Measurements from ENCODE around the gene SOX18. TPM values are rescaled to one million over a fixed set of nuclear protein-coding genes. Genes with fewer than 3 reads are reported as not detected.

The SOX18 gene
- total RNA-seq, 1 donor from 2014 or later, result 27.2 TPM

DNA sequence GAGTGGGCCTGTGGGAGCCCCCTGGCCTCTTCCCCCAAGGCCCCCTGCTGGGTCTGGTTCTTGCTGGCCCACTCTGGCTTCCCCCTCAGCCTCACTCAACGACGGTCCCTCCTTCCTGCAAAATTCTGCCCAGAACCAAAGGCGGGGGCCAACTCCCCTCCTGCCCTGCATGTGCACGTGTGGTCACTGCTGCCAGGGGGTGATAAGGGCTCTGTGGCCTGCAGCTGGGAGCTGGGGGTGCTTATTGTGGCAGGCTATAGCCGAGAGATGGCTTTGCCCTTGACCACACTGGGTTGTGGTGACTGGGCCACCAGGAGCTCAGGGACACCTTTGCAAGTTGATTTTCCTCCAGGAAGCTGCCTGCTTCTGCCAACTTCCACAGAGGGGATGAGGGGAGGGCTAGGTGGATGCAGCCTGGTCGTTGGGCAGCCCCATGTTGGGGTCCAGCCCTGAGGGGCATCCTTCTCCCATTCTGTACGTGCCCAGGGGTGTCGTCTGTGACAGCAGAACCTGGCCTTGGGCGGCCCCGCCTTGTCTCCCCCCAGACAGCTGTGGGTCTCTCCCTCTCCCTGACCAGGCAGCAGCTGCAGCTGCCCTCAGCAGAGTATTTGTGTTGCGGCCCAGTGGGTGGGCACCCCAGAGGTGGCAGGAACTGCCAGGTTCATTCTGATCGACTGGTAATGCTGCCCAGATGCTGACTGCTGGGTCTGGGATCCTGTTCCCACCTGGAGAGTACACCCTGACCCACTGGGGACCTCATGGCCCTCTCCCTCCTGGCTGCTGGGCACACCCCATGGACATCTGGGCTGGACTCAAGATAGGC is 19.2 kb upstream of the SOX18 start:
- no peak for DNase-seq (ENCODE audit: low read depth in 2 of 2)

DNA sequence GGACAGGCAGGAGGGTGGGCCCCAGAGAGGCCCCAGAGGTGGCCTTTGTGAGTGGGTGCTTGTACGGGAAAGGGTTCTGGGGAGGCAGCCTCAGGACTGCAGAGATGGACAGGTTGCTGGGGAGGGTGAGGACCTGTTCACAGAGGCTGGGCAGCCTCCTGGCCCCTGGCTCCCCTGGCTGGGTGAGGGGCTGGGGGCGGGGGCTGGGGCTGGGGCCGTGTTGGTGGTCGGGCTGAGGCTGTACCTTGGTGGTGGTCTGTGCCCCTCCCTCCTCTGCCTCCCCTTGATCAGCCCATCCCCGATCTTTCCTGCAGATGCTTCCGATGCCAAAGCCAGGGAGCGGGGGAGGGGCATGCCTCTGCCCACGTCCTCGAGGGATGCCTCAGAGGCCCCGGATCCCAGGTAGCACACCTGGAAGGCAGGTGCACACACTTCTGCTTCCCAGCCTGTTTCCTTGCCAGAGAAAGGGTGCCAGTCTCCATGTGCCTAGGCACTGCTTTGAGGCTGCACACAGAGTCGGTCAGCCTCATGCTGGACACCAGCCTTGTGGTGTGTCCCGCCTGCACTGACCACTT is 18.4 kb upstream of the SOX18 start:
- DNase-seq (ENCODE audit: low read depth in 2 of 2), result no peak

DNA sequence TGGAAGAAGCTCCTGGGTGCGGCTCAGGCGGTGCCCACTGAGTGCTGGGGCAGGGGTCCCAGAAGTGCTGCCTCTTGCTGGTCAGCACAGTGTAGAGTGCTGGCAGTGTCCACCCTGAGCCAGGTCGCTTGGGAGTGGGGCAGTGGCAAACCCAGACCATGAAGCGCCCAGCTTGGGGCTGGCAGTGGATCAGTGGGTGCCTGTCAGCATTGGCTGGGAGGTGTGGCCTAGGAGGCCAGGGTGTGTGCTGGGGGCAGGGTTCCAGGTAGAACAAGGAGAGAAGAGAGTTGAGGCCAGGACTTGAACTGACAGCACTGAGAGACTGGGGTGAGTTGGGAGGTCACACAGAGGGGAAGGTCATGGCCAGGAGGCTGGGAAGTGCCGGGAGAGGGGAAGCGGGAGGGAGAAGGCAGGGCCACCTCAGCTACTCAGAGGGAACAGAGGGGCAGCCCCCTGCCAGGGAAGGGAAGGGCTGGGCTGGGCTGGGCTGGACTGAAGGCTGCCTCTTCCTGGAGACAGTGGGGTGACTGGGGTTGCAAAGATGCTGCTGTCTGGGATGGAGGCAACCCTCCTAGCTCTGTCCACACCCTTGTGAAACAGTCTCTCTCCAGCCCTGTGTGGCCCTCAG is 17.7 kb upstream of the SOX18 start:
- no peak for DNase-seq (ENCODE audit: low read depth in 2 of 2)

DNA sequence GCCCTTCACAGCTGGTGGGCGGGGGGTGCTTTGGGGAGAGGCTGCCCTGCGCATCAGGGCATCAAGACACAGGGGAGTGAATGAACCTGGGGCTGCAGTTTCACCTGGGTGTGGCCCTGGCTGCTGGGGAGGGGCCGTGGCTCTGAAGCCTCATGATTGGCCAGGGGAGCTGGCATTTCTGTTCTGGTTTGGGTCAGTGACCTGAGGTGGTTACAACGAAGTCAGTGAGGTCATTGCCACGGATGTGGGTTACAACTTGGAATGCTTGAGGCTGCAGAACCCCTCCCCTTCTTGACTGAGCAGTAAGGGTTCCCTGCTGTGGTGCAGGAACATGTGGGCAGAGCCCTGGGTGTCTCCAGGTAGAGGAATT is 16.5 kb upstream of the SOX18 start:
- DNase-seq (ENCODE audit: low read depth in 2 of 2), result no peak

DNA sequence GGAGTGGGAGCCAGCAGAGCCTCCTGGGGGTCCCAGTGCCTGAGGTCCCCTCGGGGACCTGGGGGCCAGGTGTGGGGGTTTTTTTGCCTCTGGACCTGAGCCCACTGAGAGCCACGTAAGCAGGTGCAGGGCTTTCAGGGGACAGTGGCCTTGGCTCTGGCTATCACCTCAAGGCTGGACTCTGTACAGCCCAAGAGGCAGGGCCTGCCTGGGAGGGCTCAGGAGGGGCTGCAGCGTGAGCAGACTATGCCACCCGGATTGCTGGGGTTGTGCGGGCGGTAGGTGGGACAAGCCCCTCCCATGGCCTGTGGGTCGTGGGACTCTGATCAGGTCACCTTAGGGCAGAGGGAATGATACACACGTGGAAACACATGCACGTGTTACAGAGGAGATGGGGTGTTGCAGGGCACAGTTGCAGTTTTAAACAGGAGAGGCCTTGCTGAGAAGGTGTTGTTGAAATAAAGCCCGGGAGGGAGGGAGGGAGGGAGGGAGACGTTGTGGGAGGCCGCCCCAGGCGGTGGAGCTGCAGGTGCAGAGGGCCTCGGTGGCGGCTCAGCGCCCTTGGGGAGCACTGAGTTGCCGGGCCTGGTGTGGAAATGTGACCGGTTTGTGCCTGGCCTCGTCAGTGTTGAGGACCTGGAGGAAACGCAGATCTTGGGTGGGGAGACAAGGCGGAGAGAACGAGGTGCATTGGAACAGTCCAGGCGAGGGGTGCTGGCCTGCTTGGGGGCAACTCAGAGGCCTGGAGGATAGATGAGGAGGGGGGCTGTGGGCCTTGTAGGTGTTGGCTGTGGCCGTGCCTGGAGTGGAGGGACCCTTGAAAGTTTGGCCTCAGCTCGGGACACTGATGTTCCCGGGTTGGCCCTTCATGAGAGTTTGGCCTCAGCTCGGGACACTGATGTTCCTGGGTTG is 15.9 kb upstream of the SOX18 start:
- DNase-seq (ENCODE audit: low read depth in 2 of 2), result no peak

DNA sequence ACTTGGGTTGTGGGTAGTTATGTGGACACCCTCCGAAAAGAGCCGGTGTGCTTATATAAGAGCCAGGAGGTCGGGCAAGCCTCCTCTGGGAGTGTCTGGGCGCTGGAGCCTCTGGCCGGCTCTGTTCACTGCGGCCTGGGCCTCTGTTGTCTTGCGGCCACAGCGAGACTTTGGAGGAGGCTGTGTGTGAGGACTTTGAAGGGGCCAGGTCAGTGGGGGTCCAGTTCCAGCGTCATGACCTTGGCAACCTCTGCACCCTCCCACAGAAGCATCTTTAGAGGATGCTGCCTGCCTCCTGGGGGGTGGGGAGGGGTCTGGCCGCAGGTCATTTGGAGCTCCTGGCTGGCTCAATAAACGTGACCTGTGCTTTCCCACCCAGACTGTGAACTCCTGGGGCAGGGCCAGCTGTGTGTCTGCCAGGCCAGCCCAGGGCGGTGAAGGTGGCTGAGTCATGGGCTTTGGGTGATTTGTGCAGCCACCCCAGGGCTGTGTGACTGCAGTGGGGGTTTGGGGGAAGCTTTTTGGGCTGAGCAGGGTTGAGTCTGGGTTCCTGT is 14.8 kb upstream of the SOX18 start:
- DNase-seq (ENCODE audit: low read depth in 2 of 2), result no peak

DNA sequence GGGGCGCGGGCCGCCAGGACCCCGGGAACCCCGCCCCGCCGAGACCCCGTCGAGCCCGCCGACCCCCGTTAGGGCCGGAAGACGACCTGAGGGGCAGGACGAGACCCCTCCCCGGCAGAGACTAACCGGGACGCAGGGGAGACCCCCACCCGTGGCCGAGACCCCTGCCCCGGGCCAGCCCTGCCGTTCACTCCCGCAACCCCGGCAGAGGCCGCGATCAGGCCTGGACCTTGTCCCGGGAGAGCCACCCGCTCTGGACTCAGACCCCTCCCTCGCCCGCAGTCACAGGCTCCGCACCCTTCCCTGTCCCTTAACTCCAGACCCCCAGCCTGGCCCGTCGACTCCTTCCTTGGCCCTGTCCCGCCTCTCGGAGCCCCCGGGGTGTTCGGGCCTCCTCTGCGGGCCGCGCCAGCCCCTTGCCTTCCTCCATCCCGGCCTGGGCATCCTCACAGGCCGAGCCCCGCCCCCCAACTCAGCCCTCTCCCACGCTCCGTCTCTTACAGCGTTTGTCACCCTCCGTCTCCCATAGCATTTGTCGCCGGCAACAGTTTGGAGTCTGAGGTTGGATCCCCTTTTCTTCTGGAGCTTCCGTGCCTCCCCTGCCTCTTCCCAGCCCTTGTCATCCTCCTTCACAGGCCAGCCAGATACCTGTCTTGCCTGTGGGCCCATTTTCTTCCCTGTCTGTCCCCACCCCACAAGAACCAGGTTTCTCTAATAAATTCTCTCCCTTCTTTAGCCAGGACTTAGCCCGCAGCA is 14.1 kb upstream of the SOX18 start:
- DNase-seq (ENCODE audit: low read depth in 2 of 2), result no peak

DNA sequence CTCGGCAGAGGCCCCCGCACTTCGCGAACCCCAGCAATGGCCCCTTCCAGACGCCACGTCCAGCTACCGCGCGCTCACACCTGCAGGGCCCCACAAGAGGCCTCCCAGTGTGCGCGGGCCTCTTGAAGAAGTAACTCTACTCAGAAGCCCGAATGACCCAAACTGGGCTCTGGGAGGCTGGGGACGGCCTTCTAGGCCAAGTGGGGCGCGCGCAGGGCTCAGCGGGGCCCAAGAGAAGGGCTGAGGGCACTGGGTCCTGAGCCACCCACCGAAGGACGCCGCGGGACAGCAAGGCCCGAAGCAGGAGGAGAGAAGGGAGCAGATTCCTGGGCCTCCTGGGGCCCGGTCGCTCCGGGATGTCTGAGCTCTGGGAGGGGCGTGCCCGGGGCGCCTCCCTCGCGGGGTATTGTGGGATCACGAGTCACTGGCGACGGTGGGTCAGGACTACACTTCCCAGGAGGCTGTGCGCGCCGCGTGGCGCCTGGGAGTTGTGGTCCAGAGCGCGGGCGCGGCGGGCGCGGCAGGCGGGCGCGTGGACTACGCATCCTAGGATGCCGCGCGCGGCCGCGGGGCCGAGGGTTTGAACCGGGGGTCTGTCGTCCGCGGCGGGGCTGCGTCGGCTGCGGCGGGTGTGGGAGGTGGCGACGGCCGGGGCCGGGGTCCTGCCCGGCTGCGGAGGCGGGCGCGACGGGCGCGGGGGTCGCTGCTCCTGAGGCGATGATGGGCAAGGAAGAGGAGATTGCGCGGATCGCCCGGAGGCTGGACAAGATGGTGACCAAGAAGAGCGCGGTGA is 13.4 kb upstream of the SOX18 start, which contains the start of gene TCEA2:
TCEA2 (plus strand) TSS at position 603 of the 793 bp plus-strand sequence; CDS start at position 718, 115 bp downstream.
- DNase-seq (ENCODE audit: low read depth in 2 of 2), result peak; percentile 89 to 97

DNA sequence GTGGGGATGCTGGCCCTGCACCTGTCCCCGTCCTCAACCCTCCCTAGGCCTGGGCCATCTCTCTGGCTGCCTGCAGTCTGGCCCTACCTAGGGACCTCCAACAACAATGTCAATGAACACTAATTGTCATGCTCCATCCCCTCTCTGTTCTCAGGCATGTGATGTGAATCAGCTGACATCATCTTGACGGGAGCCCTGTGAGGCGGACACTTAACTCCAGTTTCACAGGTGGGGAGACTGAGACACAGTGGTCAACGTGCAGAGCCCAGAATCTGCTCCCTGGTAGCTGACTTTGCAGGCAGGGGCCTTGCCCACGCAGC is 12.8 kb upstream of the SOX18 start:
- no peak for DNase-seq (ENCODE audit: low read depth in 2 of 2)

DNA sequence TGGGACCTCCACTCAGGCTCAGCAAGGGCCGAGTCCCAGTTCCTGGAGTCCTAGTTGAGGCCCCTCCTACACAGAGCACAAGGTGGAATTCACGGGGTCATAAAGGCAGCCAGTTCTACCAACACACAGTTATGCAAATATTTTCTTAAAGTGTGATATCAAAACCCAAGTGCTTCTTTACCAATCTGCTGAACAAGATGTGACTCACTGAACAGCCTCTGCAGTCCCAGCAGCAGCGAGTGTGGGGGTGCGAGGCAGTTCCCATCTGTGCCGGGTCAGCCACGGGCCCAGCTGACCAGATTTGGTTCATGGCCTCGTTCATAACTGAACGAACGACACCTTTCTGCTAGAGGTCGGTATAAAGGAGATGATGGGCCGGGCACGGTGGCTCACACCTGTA is 9.1 kb upstream of the SOX18 start:
- DNase-seq (ENCODE audit: low read depth in 2 of 2), result no peak

DNA sequence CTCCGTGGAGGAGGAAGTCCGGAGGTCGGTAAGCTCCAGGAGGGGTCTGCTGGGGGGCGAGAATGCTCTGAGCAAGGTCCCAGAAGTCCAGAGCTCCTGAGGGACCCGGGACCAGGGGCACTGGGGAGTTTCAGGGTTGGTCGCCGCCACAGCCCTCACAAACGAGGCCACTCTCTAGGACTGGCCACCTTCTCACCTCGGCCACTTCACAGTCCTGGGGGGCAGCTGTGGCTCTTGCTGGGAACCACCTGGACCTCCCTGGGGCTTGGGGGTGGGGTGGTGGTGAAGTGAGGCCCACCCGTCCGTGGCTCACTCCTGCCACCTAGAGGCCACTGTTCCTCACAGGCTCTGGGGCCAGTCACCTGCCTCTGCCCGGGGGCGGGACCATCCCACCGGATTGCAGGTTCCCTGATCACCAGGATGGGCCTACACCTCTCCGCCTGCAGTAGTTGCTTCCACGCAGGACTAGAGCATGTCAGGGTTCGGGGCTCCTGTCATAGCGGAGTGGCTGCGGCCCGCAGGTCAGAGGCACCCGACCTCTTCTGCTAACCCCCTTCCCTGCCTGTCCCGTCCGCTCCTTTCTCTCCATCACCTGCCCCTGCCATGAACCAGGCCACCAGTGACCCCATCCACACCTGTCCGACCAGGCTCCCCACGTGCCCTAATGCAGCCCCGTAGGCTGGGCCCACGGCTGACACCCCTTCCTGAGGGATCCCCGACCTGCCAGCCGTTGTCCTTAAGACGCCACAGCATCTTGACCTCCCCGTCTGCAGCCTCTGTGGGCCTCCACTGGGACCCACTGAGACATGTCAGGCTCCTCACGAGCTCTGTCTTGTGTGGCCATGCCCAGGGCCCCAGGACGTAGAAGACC is 8.4 kb upstream of the SOX18 start:
- peak; percentile 76 to 82 for DNase-seq (ENCODE audit: low read depth in 2 of 2)

DNA sequence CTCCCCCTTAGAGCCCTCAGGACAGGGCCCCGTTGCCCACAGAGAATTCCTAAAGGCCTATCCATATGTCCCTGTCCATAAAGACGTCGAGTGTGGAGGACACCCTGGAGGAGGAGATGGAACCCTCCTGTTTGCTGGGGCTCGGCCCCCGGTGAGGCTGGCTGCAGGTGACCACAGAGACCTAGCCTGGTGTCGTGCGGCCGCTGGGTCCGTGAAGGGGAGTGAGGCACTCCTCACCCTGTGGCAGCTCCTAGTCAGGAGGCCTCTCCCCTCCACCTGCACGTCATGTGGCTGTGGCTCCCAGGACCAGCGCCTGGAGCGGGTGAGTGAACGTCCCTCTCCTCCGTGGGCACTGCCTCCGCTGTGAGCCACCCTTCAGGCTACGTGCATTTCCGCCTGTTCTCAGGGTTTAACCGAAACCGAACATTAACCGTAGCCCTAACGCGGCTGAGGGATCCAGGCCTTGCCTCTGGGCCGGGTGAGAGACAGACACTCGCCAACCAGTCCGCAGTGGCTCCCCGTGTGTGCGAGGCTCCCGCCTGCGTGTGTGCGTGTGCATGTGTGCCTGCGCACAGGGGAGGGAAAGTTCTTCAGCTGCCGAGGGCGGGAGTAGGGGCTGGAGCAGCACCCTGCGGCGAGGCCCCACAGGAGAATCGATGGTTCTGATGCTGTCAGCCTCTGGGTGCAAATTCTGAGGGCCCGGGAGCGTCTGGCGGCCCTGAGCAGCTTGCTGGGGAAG is 7.6 kb upstream of the SOX18 start:
- DNase-seq (ENCODE audit: low read depth in 2 of 2), result peak in 1 of 2 donors; percentile 50

DNA sequence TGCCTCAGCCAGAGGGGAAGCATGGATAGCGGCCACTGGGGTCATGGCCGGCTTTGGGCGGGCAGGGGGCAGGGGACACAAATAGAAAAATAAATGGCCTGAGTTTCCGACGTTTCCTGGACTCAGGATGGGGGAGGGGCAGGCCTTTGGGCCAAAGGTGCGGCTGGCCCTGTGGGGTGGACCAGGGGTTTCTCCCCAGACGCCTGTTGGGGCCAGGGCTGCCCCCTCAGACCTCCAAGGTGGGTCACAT is 7.1 kb upstream of the SOX18 start:
- DNase-seq (ENCODE audit: low read depth in 2 of 2), result peak; percentile 54 to 76

DNA sequence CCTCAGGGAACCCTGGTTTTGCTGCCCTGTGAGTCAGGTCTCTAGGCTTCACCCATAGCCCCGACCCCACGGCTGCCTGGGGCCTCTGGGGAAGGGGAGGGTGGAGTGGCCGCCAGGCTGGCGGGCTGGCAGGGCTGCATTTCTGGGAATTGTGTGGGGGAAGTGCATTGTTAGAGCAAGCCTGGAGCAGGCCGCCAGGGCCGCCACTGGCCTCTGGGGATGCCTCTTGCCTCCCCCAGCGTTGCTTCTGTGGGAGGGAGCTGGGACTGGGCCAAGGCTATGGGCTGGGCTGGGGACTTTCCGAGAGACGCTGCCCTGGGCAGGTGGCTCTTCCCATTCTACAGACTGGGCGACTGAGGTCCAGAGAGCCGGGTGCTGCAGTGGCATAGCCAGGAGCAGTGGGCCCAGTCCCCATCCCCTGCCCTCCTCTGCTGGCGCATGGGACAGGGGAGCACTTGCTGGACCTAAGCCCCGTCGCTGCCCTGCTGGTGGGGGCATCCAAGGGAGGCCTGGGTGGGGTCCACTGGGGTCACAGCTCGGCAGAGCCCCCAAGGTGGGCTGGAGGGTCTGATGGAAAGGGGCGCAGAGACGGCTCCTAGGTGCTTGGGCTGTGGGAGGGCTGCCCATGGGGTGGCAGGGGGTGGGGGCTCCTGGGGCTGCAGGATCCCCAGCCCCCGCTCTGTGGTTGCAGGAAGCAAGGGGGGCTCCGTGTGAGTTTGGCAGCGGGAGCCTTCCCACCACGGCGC is 6.6 kb upstream of the SOX18 start:
- peak; percentile 87 to 88 for DNase-seq (ENCODE audit: low read depth in 2 of 2)

DNA sequence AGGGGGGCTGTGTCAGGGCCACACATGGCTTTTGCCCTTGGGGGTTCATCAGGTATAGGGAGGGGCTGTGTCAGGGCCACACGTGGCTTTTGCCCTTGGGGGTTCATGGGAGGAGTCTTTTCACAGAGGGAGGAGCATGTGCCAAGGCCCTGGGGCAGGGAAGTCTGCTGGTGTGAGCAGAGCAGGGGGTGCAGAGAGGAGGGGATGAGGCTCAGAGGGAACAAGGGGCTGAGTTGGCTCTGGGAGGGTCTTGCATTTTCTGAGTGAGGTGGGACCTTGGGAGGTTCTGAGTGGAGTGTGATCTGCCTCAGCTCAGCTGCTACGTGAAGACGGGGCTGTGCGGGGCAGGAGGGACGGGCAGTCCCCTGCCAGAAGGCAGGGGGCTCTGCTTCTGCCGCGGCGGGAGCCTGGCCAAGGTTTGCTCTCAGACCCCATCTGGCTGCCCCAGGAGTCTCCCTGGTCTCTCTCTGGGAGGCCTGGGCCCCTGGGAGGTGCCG is 6.0 kb upstream of the SOX18 start:
- no peak for DNase-seq (ENCODE audit: low read depth in 2 of 2)

DNA sequence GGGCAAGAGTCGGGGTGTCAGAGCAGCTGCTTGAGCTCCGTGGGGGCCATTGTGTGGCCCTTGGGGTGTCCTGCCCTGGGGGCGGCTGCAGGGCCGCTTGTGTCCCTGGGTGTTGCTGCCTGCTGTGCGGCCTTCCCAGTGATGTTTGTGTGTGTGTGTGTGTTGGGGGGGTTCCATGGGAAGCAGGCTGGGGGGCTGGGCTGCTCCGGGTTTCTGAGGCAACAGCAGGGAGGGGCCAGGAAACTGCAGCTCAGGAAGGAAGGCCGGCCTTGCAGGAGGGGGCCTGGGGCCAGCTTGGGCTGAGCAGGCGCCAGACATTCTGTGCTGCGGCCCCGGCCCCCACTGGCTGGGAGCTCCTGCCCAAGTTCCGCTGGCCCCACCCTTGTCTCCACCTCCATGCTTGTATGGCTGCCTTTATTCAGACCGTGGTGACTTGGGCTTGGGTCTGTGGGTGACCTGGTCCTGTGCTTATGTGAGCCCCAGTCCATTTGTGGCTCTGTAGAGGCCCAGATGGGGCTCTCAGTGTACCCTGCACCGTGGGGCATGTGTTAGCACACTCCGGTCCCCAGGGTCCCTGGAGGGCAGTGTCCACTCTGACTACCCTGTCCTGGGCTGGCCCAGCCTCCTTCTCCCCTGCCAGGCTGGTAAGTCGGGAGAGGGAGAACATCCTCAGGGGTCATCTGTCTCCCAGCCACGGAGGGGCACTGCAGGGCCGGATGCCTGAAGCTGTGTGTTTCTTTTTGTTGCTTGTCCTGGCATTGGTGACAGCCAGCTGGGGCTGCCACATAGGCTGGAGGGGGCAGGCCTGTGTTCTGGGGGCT is 4.6 kb upstream of the SOX18 start:
- peak; percentile 93 to 97 for DNase-seq (ENCODE audit: low read depth in 2 of 2)

Measured in dermis microvascular lymphatic vessel endothelial cell (primary cell).